ENCODE data around the gene ZFAND3.

ZFAND3 gene

DNA sequence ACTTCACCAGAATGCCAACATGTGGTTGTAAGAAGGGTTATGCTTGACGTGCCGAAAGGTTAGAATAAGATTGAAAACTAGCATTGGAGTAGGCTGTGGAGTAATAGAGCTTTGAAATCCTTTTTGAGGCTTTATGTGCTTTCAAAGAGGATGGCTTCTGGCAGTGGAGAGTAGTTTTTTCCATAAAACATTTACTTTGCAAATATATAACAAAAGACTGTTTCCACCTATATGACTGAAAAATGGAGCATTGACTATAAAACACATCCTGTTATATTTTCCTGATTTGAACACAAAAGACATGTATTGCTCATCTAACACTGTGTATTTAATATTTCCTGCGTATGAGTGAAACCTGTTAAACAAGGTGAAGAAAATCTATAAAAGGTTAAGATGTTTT is 38.8 kb downstream of the ZFAND3 start:
- H3K4me1 ChIP-seq (ENCODE audit: control insufficient read depth, low read depth, low read length), result no peaks in the 10 kb centered on the region
- H2BK15ac ChIP-seq (replicated peaks; ENCODE audit: low read depth), result no peak overlapping the region
- no peak overlapping the region for H2BK120ac ChIP-seq (ENCODE audit: low read depth, low read length)
- no peak for DNase-seq
- no peak overlapping the region for H3K56ac ChIP-seq (ENCODE audit: low read length)
- WGBS (ENCODE audit: extremely low coverage, insufficient coverage, low lambda C conversion rate), result no CpG with 5 or more reads among the region's 3 CpGs
- peaks cover 14% of the 10 kb centered on the region for H3K79me1 ChIP-seq (ENCODE audit: low read length)
- no peak overlapping the region for H3K9ac ChIP-seq (ENCODE audit: low read length)
- no peak overlapping the region for H4K5ac ChIP-seq (ENCODE audit: low read length)
- H3K4me2 ChIP-seq (ENCODE audit: low read length), result no peak overlapping the region
- no peak overlapping the region for H3K27ac ChIP-seq (ENCODE audit: low read depth, low read length)
- H3K23ac ChIP-seq (ENCODE audit: low read length), result no peak overlapping the region
- no peak overlapping the region for H4K8ac ChIP-seq (ENCODE audit: low read depth, low read length)
- no peaks in the 10 kb centered on the region for H3K36me3 ChIP-seq (ENCODE audit: control insufficient read depth, insufficient read depth, low read length)
- H3K27me3 ChIP-seq (ENCODE audit: insufficient read depth, low read length, poor library complexity), result no peaks in the 10 kb centered on the region
- no peak overlapping the region for H3K18ac ChIP-seq (ENCODE audit: low read length)
- no peak overlapping the region for H2BK5ac ChIP-seq (ENCODE audit: low read length)
- no peak overlapping the region for H3K4ac ChIP-seq (ENCODE audit: low read depth, low read length)
- peaks cover 18% of the 10 kb centered on the region for H3K79me2 ChIP-seq (ENCODE audit: control insufficient read depth, insufficient read depth, low read length)
- H2AK5ac ChIP-seq (ENCODE audit: low read length), result no peak overlapping the region
- no peak overlapping the region for H3K4me3 ChIP-seq (ENCODE audit: low read length)

DNA sequence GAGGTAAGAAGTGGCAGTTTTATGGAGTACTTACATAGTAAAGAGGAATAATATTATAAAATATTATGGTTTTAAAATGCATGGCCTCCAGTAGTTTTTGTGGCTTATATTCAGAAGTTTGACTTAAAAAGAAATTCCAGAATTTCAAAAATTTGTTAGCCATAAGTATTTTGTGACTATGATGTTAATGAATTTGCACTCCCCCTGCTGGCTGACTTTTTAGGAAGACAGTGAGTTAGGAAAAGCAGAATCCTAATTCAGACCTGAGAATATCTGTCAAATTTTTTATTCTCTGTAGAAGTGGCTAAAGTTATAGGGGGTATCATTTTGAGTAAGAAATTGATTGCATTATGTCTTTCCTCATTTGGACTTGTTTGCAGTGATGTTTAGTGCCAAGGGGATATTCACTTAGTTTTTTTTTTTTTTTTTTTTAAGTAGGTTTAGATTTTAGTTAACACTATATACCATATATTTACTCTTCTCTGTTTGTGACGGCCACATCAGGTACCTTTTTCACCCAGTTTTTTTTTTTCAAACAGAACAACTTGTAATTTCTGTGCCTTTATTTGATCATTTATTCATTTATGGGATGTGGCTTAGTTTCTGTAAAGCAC is 40.8 kb downstream of the ZFAND3 start:
- Histone ChIP-seq H3K27ac (ENCODE audit: low read depth, low read length) (no peak overlapping the region), H2AK5ac (ENCODE audit: low read length) (no peak overlapping the region), H3K4me2 (ENCODE audit: low read length) (no peak overlapping the region), H3K4me3 (ENCODE audit: low read length) (no peak overlapping the region), H3K79me1 (ENCODE audit: low read length) (peaks cover 17% of the 10 kb centered on the region), H2BK15ac (replicated peaks; ENCODE audit: low read depth) (no peak overlapping the region), H3K4ac (ENCODE audit: low read depth, low read length) (no peak overlapping the region), H2BK5ac (ENCODE audit: low read length) (no peak overlapping the region), H4K5ac (ENCODE audit: low read length) (no peak overlapping the region), H3K27me3 (ENCODE audit: insufficient read depth, low read length, poor library complexity) (no peaks in the 10 kb centered on the region), H3K23ac (ENCODE audit: low read length) (no peak overlapping the region), H3K56ac (ENCODE audit: low read length) (no peak overlapping the region), H3K4me1 (ENCODE audit: control insufficient read depth, low read depth, low read length) (no peaks in the 10 kb centered on the region), H3K79me2 (ENCODE audit: control insufficient read depth, insufficient read depth, low read length) (peaks cover 22% of the 10 kb centered on the region), H2BK120ac (ENCODE audit: low read depth, low read length) (no peak overlapping the region), H4K8ac (ENCODE audit: low read depth, low read length) (no peak overlapping the region), H3K18ac (ENCODE audit: low read length) (no peak overlapping the region), H3K9ac (ENCODE audit: low read length) (no peak overlapping the region), H3K36me3 (ENCODE audit: control insufficient read depth, insufficient read depth, low read length) (no peaks in the 10 kb centered on the region)
- no CpG with 5 or more reads among the region's 1 CpG for WGBS (ENCODE audit: extremely low coverage, insufficient coverage, low lambda C conversion rate)
- peak; percentile 55 for DNase-seq

DNA sequence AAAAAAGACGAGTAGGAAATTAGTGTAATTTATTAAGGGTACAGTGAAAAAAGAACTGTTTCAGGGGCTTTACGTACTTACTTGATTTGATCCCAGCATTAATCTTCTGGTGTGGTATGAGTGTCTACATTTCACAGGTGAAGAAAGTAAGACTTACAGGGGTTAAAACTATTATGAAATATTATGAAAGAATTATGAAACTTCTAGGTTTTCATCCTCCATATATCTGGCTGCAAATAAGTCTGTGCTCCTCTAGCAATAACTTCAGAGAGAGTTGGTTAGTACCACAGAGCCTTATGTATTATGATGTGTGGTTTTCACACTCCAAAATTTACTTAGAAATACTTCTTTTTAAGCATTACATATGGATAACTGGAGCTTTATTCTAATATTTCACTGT is 41.9 kb downstream of the ZFAND3 start:
- H3K4me3 ChIP-seq (ENCODE audit: low read length), result no peak overlapping the region
- peaks cover 16% of the 10 kb centered on the region for H3K79me1 ChIP-seq (ENCODE audit: low read length)
- no peaks in the 10 kb centered on the region for H3K27me3 ChIP-seq (ENCODE audit: insufficient read depth, low read length, poor library complexity)
- H4K8ac ChIP-seq (ENCODE audit: low read depth, low read length), result no peak overlapping the region
- no peak overlapping the region for H3K18ac ChIP-seq (ENCODE audit: low read length)
- no peak overlapping the region for H2BK5ac ChIP-seq (ENCODE audit: low read length)
- H3K79me2 ChIP-seq (ENCODE audit: control insufficient read depth, insufficient read depth, low read length), result peaks cover 19% of the 10 kb centered on the region
- no peak overlapping the region for H3K23ac ChIP-seq (ENCODE audit: low read length)
- H4K5ac ChIP-seq (ENCODE audit: low read length), result no peak overlapping the region
- no peak overlapping the region for H3K27ac ChIP-seq (ENCODE audit: low read depth, low read length)
- H3K4me2 ChIP-seq (ENCODE audit: low read length), result no peak overlapping the region
- no peak overlapping the region for H3K56ac ChIP-seq (ENCODE audit: low read length)
- WGBS (ENCODE audit: extremely low coverage, insufficient coverage, low lambda C conversion rate), result no CpG with 5 or more reads among the region's 2 CpGs
- no peaks in the 10 kb centered on the region for H3K4me1 ChIP-seq (ENCODE audit: control insufficient read depth, low read depth, low read length)
- no peak overlapping the region for H2BK15ac ChIP-seq (replicated peaks; ENCODE audit: low read depth)
- no peak overlapping the region for H2BK120ac ChIP-seq (ENCODE audit: low read depth, low read length)
- no peak overlapping the region for H3K4ac ChIP-seq (ENCODE audit: low read depth, low read length)
- no peak for DNase-seq
- no peak overlapping the region for H2AK5ac ChIP-seq (ENCODE audit: low read length)
- H3K36me3 ChIP-seq (ENCODE audit: control insufficient read depth, insufficient read depth, low read length), result no peaks in the 10 kb centered on the region
- no peak overlapping the region for H3K9ac ChIP-seq (ENCODE audit: low read length)

DNA sequence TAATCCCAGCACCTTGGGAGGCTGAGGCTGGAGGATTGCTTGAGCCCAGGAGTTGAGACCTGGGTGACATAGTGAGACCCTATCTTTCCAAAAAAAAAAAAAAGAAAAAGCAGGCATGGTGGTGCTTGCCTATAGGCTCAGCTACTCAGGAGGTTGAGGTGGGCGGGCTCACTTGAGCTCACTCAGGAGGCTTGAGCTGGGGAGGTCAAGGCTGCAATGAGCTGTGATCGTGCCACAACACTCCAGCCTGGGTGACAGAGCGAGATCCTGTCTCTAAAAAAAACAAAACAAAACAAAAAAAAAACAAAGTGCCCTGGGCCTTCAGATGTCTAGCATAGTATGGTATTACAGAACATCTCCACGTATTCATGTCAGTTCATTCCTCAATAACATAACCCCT is 42.9 kb downstream of the ZFAND3 start:
- Histone ChIP-seq H3K4me1 (ENCODE audit: control insufficient read depth, low read depth, low read length) (no peaks in the 10 kb centered on the region), H3K27ac (ENCODE audit: low read depth, low read length) (no peak overlapping the region), H3K79me2 (ENCODE audit: control insufficient read depth, insufficient read depth, low read length) (peaks cover 21% of the 10 kb centered on the region), H4K8ac (ENCODE audit: low read depth, low read length) (no peak overlapping the region), H2AK5ac (ENCODE audit: low read length) (no peak overlapping the region), H3K4me2 (ENCODE audit: low read length) (no peak overlapping the region), H2BK15ac (replicated peaks; ENCODE audit: low read depth) (no peak overlapping the region), H3K4me3 (ENCODE audit: low read length) (no peak overlapping the region), H3K36me3 (ENCODE audit: control insufficient read depth, insufficient read depth, low read length) (no peaks in the 10 kb centered on the region), H2BK120ac (ENCODE audit: low read depth, low read length) (no peak overlapping the region), H3K4ac (ENCODE audit: low read depth, low read length) (no peak overlapping the region), H3K27me3 (ENCODE audit: insufficient read depth, low read length, poor library complexity) (no peaks in the 10 kb centered on the region), H3K23ac (ENCODE audit: low read length) (no peak overlapping the region), H3K9ac (ENCODE audit: low read length) (no peak overlapping the region), H3K79me1 (ENCODE audit: low read length) (peaks cover 19% of the 10 kb centered on the region), H4K5ac (ENCODE audit: low read length) (no peak overlapping the region), H3K18ac (ENCODE audit: low read length) (no peak overlapping the region), H2BK5ac (ENCODE audit: low read length) (no peak overlapping the region), H3K56ac (ENCODE audit: low read length) (no peak overlapping the region)
- DNase-seq, result peak; percentile 53
- WGBS (ENCODE audit: extremely low coverage, insufficient coverage, low lambda C conversion rate), result no CpG with 5 or more reads among the region's 4 CpGs

DNA sequence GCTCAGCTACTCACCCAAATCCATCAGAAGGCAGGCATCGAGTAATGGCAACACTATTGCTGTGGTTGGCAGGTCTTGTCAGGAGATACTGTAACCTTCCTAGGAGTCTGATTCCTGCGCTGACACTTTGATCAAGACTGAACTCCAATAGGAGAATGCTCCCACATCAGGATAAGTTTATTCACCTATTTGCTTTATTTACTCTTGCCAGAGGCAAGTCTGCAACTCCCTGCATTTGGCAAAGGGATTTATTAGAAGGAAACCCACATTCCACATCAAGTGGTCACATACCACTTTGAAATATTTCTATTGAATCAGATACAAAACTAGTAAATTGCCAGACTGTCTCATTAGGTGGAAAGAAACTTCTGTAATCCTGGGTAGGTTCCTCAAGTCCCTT is 43.5 kb downstream of the ZFAND3 start:
- Histone ChIP-seq H3K27ac (ENCODE audit: low read depth, low read length) (no peak overlapping the region), H3K4me3 (ENCODE audit: low read length) (no peak overlapping the region), H2BK120ac (ENCODE audit: low read depth, low read length) (no peak overlapping the region), H3K4me2 (ENCODE audit: low read length) (no peak overlapping the region), H3K4me1 (ENCODE audit: control insufficient read depth, low read depth, low read length) (no peaks in the 10 kb centered on the region), H3K56ac (ENCODE audit: low read length) (no peak overlapping the region), H3K79me2 (ENCODE audit: control insufficient read depth, insufficient read depth, low read length) (peaks cover 19% of the 10 kb centered on the region), H2AK5ac (ENCODE audit: low read length) (no peak overlapping the region), H4K5ac (ENCODE audit: low read length) (no peak overlapping the region), H3K79me1 (ENCODE audit: low read length) (peaks cover 17% of the 10 kb centered on the region), H4K8ac (ENCODE audit: low read depth, low read length) (no peak overlapping the region), H3K27me3 (ENCODE audit: insufficient read depth, low read length, poor library complexity) (no peaks in the 10 kb centered on the region), H3K23ac (ENCODE audit: low read length) (no peak overlapping the region), H2BK5ac (ENCODE audit: low read length) (no peak overlapping the region), H3K4ac (ENCODE audit: low read depth, low read length) (no peak overlapping the region), H2BK15ac (replicated peaks; ENCODE audit: low read depth) (no peak overlapping the region), H3K9ac (ENCODE audit: low read length) (no peak overlapping the region), H3K36me3 (ENCODE audit: control insufficient read depth, insufficient read depth, low read length) (no peaks in the 10 kb centered on the region), H3K18ac (ENCODE audit: low read length) (no peak overlapping the region)
- no CpG with 5 or more reads among the region's 2 CpGs for WGBS (ENCODE audit: extremely low coverage, insufficient coverage, low lambda C conversion rate)
- DNase-seq, result no peak

DNA sequence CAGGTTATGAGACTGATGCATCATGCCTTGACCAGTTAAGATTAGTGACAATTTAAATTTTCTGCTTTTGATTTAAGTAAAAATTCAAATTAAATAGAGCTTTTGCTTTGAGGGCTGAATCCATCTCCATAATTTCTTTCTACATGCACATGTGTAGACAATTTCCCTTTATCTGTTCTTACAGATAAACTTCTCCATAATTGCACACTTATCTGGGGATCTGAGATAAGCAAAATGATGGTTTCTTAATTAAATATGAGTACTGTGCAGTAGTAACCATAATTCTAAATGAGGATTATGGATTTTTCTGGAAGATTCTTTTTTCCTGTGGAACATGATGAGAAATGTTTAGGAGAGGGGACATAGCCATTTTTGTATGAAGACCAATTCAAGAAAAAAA is 44.7 kb downstream of the ZFAND3 start:
- Histone ChIP-seq H3K79me1 (ENCODE audit: low read length) (peaks cover 16% of the 10 kb centered on the region), H3K4me3 (ENCODE audit: low read length) (no peak overlapping the region), H3K4me1 (ENCODE audit: control insufficient read depth, low read depth, low read length) (peaks cover 3% of the 10 kb centered on the region), H3K79me2 (ENCODE audit: control insufficient read depth, insufficient read depth, low read length) (peaks cover 22% of the 10 kb centered on the region), H4K8ac (ENCODE audit: low read depth, low read length) (no peak overlapping the region), H3K23ac (ENCODE audit: low read length) (no peak overlapping the region), H3K9ac (ENCODE audit: low read length) (no peak overlapping the region), H3K27ac (ENCODE audit: low read depth, low read length) (no peak overlapping the region), H3K4me2 (ENCODE audit: low read length) (no peak overlapping the region), H4K5ac (ENCODE audit: low read length) (no peak overlapping the region), H3K18ac (ENCODE audit: low read length) (no peak overlapping the region), H3K56ac (ENCODE audit: low read length) (no peak overlapping the region), H3K4ac (ENCODE audit: low read depth, low read length) (no peak overlapping the region), H2BK5ac (ENCODE audit: low read length) (no peak overlapping the region), H2BK15ac (replicated peaks; ENCODE audit: low read depth) (no peak overlapping the region), H2BK120ac (ENCODE audit: low read depth, low read length) (no peak overlapping the region), H3K36me3 (ENCODE audit: control insufficient read depth, insufficient read depth, low read length) (no peaks in the 10 kb centered on the region), H2AK5ac (ENCODE audit: low read length) (no peak overlapping the region), H3K27me3 (ENCODE audit: insufficient read depth, low read length, poor library complexity) (no peaks in the 10 kb centered on the region)
- no peak for DNase-seq

Measured in mesendoderm (in vitro differentiated cells).